NCI-H2227 (cell line): ENCODE measurements around the gene SHROOM2.

ENCODE experiments used
- DNase-seq: peaks from one replicate; lab custom pipeline; 2025; ENCODE audit not compliant: unreplicated experiment; lab: John Stamatoyannopoulos, UW

Gene SHROOM2

GRCh38 chrX:9995855-9996339 is 209.7 kb downstream of the SHROOM2 start:
- DNase-seq = peak; percentile 61

- no peak for DNase-seq
Observed at GRCh38 chrX:9997041-9997440, 210.8 kb downstream of the SHROOM2 start.

- no peak for DNase-seq
Observed at GRCh38 chrX:9997524-9997923, 211.3 kb downstream of the SHROOM2 start.
